ENCODE measurements around the gene KBTBD4.

DNA sequence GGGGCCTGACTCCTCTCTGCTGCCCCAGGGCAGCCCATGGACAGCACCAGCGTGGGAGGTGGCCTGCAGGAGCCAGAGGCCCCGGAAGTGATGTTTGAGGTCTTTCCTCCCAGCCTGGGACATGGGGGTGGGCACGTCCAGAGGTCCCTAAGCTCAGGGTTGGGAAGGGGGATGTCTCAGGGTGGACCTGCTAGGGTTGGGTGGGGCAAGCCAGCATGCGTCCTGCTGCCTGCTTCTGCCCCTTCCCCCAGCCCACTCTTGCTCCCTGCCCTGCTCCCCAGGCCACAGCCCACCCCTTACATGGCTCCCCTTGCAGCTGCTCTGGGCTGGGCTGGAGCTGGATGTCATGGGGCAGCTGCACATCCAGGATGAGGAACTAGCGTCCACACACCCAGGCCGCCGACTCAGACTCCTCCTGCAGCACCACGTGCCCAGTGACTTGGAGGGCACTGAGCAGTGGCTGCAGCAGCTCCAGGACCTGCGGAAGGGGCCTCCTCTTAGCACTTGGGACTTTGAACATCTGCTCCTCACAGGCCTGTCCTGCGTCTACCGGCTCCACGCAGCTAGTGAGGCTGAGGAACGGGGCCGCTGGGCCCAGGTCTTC, 9.1 kb upstream of the KBTBD4 start:
- TF ChIP-seq, protein P1, sequence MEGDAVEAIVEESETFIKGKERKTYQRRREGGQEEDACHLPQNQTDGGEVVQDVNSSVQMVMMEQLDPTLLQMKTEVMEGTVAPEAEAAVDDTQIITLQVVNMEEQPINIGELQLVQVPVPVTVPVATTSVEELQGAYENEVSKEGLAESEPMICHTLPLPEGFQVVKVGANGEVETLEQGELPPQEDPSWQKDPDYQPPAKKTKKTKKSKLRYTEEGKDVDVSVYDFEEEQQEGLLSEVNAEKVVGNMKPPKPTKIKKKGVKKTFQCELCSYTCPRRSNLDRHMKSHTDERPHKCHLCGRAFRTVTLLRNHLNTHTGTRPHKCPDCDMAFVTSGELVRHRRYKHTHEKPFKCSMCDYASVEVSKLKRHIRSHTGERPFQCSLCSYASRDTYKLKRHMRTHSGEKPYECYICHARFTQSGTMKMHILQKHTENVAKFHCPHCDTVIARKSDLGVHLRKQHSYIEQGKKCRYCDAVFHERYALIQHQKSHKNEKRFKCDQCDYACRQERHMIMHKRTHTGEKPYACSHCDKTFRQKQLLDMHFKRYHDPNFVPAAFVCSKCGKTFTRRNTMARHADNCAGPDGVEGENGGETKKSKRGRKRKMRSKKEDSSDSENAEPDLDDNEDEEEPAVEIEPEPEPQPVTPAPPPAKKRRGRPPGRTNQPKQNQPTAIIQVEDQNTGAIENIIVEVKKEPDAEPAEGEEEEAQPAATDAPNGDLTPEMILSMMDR (IDR thresholded peaks at IDR 0.05), result no peak
- no peak for TF ChIP-seq EZH2 (IDR thresholded peaks at IDR 0.05; ENCODE audit: borderline replicate concordance, insufficient read depth, low read depth, low read length, poor library complexity, severe bottlenecking)

Data from B cell (primary cell).